ENCODE measurements around the gene PFAS. TPM values are rescaled to one million over a fixed set of nuclear protein-coding genes. Genes with fewer than 3 reads are reported as not detected.

PFAS gene
- total and polyA plus RNA-seq, 10 of the 15 experiments (the other 5 are each of a cell fraction or from before 2014, with no cell fraction given) = 13.9 to 122 (median 47.2) TPM

GRCh38 chr17:8225813-8226535, 23.1 kb upstream of the PFAS start:
- ChIA-PET CTCF (interaction anchor here (0.8 to 2.6 kb wide), 7 partner anchors 21 to 668 kb away, joined by 3 to 7 read pairs (median 3); partner anchors contain the start of genes CTC1 and SLC25A35), POLR2A (interaction anchor here (0.6 to 9.0 kb wide), 8 partner anchors 16 to 103 kb away, joined by 3 to 161 read pairs (median 5); partner anchors contain the start of genes AURKB, BORCS6, CTC1 and PFAS), RAD21 (ENCODE audit: unreplicated experiment) (interaction anchor here (0.9 to 6.5 kb wide), 8 partner anchors 18 to 75 kb away, joined by 3 to 117 read pairs (median 6); partner anchors contain the start of genes BORCS6, CTC1 and RANGRF), SMC1A (ENCODE audit: uncharacterized antibody, unreplicated experiment) (interaction anchor here (0.8 to 6.7 kb wide), 11 partner anchors 22 to 166 kb away, joined by 3 to 64 read pairs (median 5); partner anchors contain the start of genes CTC1, PFAS, RANGRF and SLC25A35)
- FAIRE-seq (no peak), DNase-seq (ENCODE audit: low read depth, low spot score) (peak; percentile 68), ATAC-seq (peak; percentile 2; the same call in 1 of the 3 replicates)
- Histone ChIP-seq H3K9me3 (replicated peaks; ENCODE audit: control insufficient read depth, insufficient read depth, low read length) (no peaks in the 10 kb centered on the region), H4K20me1 (ENCODE audit: control insufficient read depth, insufficient read depth) (no peaks in the 10 kb centered on the region; the same call in 1 of the 2 replicates), H3K79me2 (ENCODE audit: control insufficient read depth, insufficient read depth, low read length) (no peaks in the 10 kb centered on the region), H3K4me2 (ENCODE audit: control insufficient read depth, insufficient read depth) (peak overlapping the region; percentile 79), H2AFZ (ENCODE audit: control insufficient read depth, low read depth, low read length) (no peak overlapping the region), H3K27ac (ENCODE audit: control insufficient read depth, insufficient read depth) (peak overlapping the region; percentile 54), H3K27me3 (replicated peaks in 1 of 2; ENCODE audit: control insufficient read depth in 2 of 2, insufficient read depth in 2 of 2, low read length in 1 of 2) (no peaks in the 10 kb centered on the region), H3K4me1 (ENCODE audit: control insufficient read depth, insufficient read depth, low read length) (peaks cover 27% of the 10 kb centered on the region), H3K9ac (ENCODE audit: control insufficient read depth, insufficient read depth, low read length) (peak overlapping the region; percentile 60; the same call in 1 of the 2 replicates), H3K36me3 (ENCODE audit: control insufficient read depth in 2 of 2, insufficient read depth in 2 of 2, low read length in 1 of 2) (peaks cover 24 to 27% of the 10 kb centered on the region in 2 experiments; a peak in 3 of 4 replicates), H3K4me3 (peak overlapping the region; percentile 44; the same call in 1 of the 2 replicates)
- in situ Hi-C loops (cut with MboI) = no loop called here
- intact Hi-C loops (cut with micrococcal nuclease; ENCODE audit: unreplicated experiment) = loop anchor here (1.0 kb wide), 1 partner anchor 69 kb away; the partner anchor contains the start of gene SLC25A35
- BruUV-seq (replicated peaks) = no TSS peak
- WGBS (ENCODE audit: insufficient coverage, insufficient replicate concordance, low lambda C conversion rate, missing lambda C conversion rate) = 10% methylated on average over 20 of the region's 20 CpGs
- TF ChIP-seq, protein P1, sequence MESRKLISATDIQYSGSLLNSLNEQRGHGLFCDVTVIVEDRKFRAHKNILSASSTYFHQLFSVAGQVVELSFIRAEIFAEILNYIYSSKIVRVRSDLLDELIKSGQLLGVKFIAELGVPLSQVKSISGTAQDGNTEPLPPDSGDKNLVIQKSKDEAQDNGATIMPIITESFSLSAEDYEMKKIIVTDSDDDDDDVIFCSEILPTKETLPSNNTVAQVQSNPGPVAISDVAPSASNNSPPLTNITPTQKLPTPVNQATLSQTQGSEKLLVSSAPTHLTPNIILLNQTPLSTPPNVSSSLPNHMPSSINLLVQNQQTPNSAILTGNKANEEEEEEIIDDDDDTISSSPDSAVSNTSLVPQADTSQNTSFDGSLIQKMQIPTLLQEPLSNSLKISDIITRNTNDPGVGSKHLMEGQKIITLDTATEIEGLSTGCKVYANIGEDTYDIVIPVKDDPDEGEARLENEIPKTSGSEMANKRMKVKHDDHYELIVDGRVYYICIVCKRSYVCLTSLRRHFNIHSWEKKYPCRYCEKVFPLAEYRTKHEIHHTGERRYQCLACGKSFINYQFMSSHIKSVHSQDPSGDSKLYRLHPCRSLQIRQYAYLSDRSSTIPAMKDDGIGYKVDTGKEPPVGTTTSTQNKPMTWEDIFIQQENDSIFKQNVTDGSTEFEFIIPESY (IDR thresholded peaks at IDR 0.05) = no peak
- no peak for TF ChIP-seq SRF (IDR thresholded peaks at IDR 0.05; ENCODE audit: low read depth in 2 of 2, low read length in 2 of 2)
- TF ChIP-seq ZNF622 (IDR thresholded peaks at IDR 0.05) = no peak
- no peak for TF ChIP-seq RAD21 (IDR thresholded peaks at IDR 0.05; ENCODE audit: insufficient read depth, low read depth, low read length)
- no peak for TF ChIP-seq EGR1 (IDR thresholded peaks at IDR 0.05; ENCODE audit: borderline replicate concordance in 1 of 2, low read depth in 2 of 2, low read length in 2 of 2)
- TF ChIP-seq RUNX3 (IDR thresholded peaks at IDR 0.05; ENCODE audit: low read length) = peak; percentile 83
- TF ChIP-seq MEF2A (IDR thresholded peaks at IDR 0.05; ENCODE audit: insufficient read depth, low read depth, low read length) = no peak
- no peak for TF ChIP-seq CHD4 (IDR thresholded peaks at IDR 0.05)
- peak; percentile 89 for TF ChIP-seq SREBF2 (IDR thresholded peaks at IDR 0.05; ENCODE audit: low read length)
- TF ChIP-seq RFX5 (IDR thresholded peaks at IDR 0.05; ENCODE audit: low read depth, low read length) = no peak
- TF ChIP-seq POLR2AphosphoS2 (IDR thresholded peaks at IDR 0.05; ENCODE audit: low read depth, low read length) = no peak; the same call in 1 of the 2 replicates
- TF ChIP-seq TBL1XR1 (IDR thresholded peaks at IDR 0.05; ENCODE audit: low read depth, low read length) = peak; percentile 23; the same call in 1 of the 2 replicates
- TF ChIP-seq ZZZ3 (IDR thresholded peaks at IDR 0.05; ENCODE audit: control insufficient read depth, insufficient read length, low read depth) = no peak
- TF ChIP-seq FOXM1 (IDR thresholded peaks at IDR 0.05; ENCODE audit: low read depth, low read length) = peak; percentile 21; the same call in 1 of the 2 replicates
- TF ChIP-seq, protein P2, sequence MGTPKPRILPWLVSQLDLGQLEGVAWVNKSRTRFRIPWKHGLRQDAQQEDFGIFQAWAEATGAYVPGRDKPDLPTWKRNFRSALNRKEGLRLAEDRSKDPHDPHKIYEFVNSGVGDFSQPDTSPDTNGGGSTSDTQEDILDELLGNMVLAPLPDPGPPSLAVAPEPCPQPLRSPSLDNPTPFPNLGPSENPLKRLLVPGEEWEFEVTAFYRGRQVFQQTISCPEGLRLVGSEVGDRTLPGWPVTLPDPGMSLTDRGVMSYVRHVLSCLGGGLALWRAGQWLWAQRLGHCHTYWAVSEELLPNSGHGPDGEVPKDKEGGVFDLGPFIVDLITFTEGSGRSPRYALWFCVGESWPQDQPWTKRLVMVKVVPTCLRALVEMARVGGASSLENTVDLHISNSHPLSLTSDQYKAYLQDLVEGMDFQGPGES (IDR thresholded peaks at IDR 0.05) = no peak
- no peak for TF ChIP-seq NRF1 (conservative IDR thresholded peaks at IDR 0.05; ENCODE audit: low read depth, low read length)
- no peak for TF ChIP-seq SMAD1 (IDR thresholded peaks at IDR 0.05; ENCODE audit: low read depth, partially characterized antibody)
- TF ChIP-seq, protein P3, sequence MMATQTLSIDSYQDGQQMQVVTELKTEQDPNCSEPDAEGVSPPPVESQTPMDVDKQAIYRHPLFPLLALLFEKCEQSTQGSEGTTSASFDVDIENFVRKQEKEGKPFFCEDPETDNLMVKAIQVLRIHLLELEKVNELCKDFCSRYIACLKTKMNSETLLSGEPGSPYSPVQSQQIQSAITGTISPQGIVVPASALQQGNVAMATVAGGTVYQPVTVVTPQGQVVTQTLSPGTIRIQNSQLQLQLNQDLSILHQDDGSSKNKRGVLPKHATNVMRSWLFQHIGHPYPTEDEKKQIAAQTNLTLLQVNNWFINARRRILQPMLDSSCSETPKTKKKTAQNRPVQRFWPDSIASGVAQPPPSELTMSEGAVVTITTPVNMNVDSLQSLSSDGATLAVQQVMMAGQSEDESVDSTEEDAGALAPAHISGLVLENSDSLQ (IDR thresholded peaks at IDR 0.05) = no peak
- TF ChIP-seq IKZF1 (conservative IDR thresholded peaks at IDR 0.05) = no peak
- peak; percentile 15; the same call in 1 of the 2 replicates for TF ChIP-seq HDAC2 (IDR thresholded peaks at IDR 0.05)

Data from GM12878 (cell line).